Naive thymus-derived CD8-positive, alpha-beta T cell (primary cell): ENCODE results near the gene CHRNA5. TPM values are rescaled to one million over a fixed set of nuclear protein-coding genes. Genes with fewer than 3 reads are reported as not detected.

Source experiments
- polyA plus RNA-seq, 3 donors: library from polyadenylated mRNA; unstranded; fragments of 300-500 nt; fragmentation: Illumina TruSeq; gene quantifications; one replicate each; pipeline ENCODE4 v1.2.3, GENCODE V29; 2021
- total RNA-seq, 8 experiments: library from RNA in 2 of 8; stranded (reverse) in 2 of 8; gene quantifications; one replicate each; pipeline ENCODE4 v1.2.3 and lab custom pipeline; 2021 to 2026

Gene CHRNA5
- total and polyA plus RNA-seq, 5 experiments from 2014 or later: 0.34 to 1.3 (median 0.90) TPM; not detected in 1

Other genes with a start within 250 kb of the CHRNA5 start
- not detected for gene CRABP1, start 225.2 kb upstream of the CHRNA5 start, total RNA-seq
- gene CRABP1, start 225.2 kb upstream of the CHRNA5 start, polyA plus RNA-seq: not detected
- gene IREB2, start 127.3 kb upstream of the CHRNA5 start, total RNA-seq: 10 to 100 TPM; 68.6 to 77.4 TPM
- 10 to 100 TPM; 15.7 to 23.1 (median 16.6) TPM for gene IREB2, start 127.3 kb upstream of the CHRNA5 start, polyA plus RNA-seq
- gene HYKK, start 57.9 kb upstream of the CHRNA5 start, total RNA-seq: 1 to 10 TPM; 3.6 to 3.8 TPM
- gene HYKK, start 57.9 kb upstream of the CHRNA5 start, polyA plus RNA-seq: 1 to 10 TPM; 3.0 to 5.9 (median 4.1) TPM
- 10 to 100 TPM; 87.0 to 92.5 TPM for gene PSMA4, start 25.1 kb upstream of the CHRNA5 start, total RNA-seq
- gene PSMA4, start 25.1 kb upstream of the CHRNA5 start, polyA plus RNA-seq: 100 to 1,000 TPM; 170 to 218 (median 190) TPM
- not detected for gene CHRNA3, start 55.5 kb downstream of the CHRNA5 start, total RNA-seq
- not detected for gene CHRNA3, start 55.5 kb downstream of the CHRNA5 start, polyA plus RNA-seq
- gene CHRNB4, start 75.7 kb downstream of the CHRNA5 start, total RNA-seq: not detected
- gene CHRNB4, start 75.7 kb downstream of the CHRNA5 start, polyA plus RNA-seq: not detected
- under 1 TPM; 0.16 to 0.31 TPM for gene ADAMTS7, start 245.9 kb downstream of the CHRNA5 start, total RNA-seq
- gene ADAMTS7, start 245.9 kb downstream of the CHRNA5 start, polyA plus RNA-seq: not detected